NCI-H1105 treated with DMSO at 0.1 percent for 48 hours (cell line): ENCODE results near the gene LGR6.

Source experiments
- DNase-seq: peaks from one replicate; lab custom pipeline; 2025; lab: John Stamatoyannopoulos, UW

Gene LGR6

GRCh38 chr1:202291961-202292712 is 98.5 kb downstream of the LGR6 start:
- no peak for DNase-seq

- no peak for DNase-seq
Observed at GRCh38 chr1:202292773-202293172, 99.2 kb downstream of the LGR6 start.

- DNase-seq: no peak
Observed at GRCh38 chr1:202293569-202293968, 100.0 kb downstream of the LGR6 start.

GRCh38 chr1:202302166-202302565 is 108.6 kb downstream of the LGR6 start:
- no peak for DNase-seq

- DNase-seq: no peak
Observed at GRCh38 chr1:202304375-202304774, 110.8 kb downstream of the LGR6 start.

GRCh38 chr1:202305168-202305567 is 111.6 kb downstream of the LGR6 start:
- DNase-seq: no peak

GRCh38 chr1:202306535-202307345 is 113.1 kb downstream of the LGR6 start:
- no peak for DNase-seq

- no peak for DNase-seq
Observed at GRCh38 chr1:202310071-202310725, 116.6 kb downstream of the LGR6 start.

GRCh38 chr1:202310746-202311145 is 117.1 kb downstream of the LGR6 start:
- DNase-seq: no peak

GRCh38 chr1:202311875-202312635 is 118.5 kb downstream of the LGR6 start:
- peak; percentile 21 for DNase-seq

- peak; percentile 85 for DNase-seq
Observed at GRCh38 chr1:202315576-202316168, 122.1 kb downstream of the LGR6 start.

- DNase-seq: no peak
Observed at GRCh38 chr1:202316186-202316585, 122.6 kb downstream of the LGR6 start.

GRCh38 chr1:202317941-202318925 is 124.6 kb downstream of the LGR6 start:
- DNase-seq: no peak

- no peak for DNase-seq
Observed at GRCh38 chr1:202319381-202320080, 125.9 kb downstream of the LGR6 start.

- DNase-seq: no peak
Observed at GRCh38 chr1:202320081-202320405, 126.4 kb downstream of the LGR6 start.

- DNase-seq: no peak
Observed at GRCh38 chr1:202323731-202324130, 130.1 kb downstream of the LGR6 start.

- no peak for DNase-seq
Observed at GRCh38 chr1:202324646-202325045, 131.0 kb downstream of the LGR6 start.

- DNase-seq: no peak
Observed at GRCh38 chr1:202329891-202330290, 136.3 kb downstream of the LGR6 start.

GRCh38 chr1:202333861-202334260 is 140.3 kb downstream of the LGR6 start:
- DNase-seq: no peak
